Ishikawa (cell line): ENCODE results near the gene FLOT2.

Experiments
- CREB1 ChIP-seq: IDR thresholded peaks from 2 replicates; pipeline ENCODE4 v1.6.1; 2012; ENCODE audit warnings: low read depth
- FOXM1 ChIP-seq: IDR thresholded peaks from 2 replicates; pipeline ENCODE4 v1.6.1; 2012; ENCODE audit warnings: low read depth, borderline replicate concordance
- TF ChIP-seq, protein P1 (sequence below): IDR thresholded peaks from 2 replicates; pipeline ENCODE4 v1.6.1; 2012

DNA sequence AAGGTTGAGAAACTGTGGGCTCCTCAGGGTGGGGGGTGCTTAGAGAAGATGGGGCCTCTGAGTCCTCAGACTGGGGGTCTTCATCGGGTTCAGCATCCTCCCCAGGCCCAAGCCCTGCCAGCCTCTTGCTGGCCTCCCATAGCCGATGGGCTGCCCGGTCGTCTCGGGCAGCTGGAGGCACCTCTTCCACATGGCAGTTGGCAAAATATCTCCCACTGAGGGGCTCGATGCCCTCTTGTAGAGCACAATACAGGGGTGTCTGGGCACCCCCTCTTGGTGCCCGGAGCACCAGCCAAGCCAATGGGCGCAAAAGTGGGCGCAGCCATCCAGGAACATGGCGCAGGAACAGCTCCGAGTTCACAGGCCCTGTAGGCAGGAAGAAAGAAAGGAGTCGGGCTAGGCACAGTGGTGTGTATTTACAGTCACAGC is 1.0 kb upstream of the FLOT2 start:
- no peak for TF ChIP-seq CREB1
- no peak for TF ChIP-seq FOXM1
- TF ChIP-seq, protein P1, sequence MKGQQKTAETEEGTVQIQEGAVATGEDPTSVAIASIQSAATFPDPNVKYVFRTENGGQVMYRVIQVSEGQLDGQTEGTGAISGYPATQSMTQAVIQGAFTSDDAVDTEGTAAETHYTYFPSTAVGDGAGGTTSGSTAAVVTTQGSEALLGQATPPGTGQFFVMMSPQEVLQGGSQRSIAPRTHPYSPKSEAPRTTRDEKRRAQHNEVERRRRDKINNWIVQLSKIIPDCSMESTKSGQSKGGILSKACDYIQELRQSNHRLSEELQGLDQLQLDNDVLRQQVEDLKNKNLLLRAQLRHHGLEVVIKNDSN, result no peak
